ENCODE results near the gene CRYBG2.
"Not testable (repeated sequence)": the region's sequence is repeated elsewhere in the genome, so short reads cannot be mapped to it uniquely, and the experiment has no call there.

CRYBG2 gene

GRCh38 chr1:26295194-26296138 lies 58.5 kb downstream of the CRYBG2 start:
- TF ChIP-seq CTCF (IDR thresholded peaks at IDR 0.05; ENCODE audit: low read depth, low read length, missing control alignments), result no peak
- no peak overlapping the region for H3K4me3 ChIP-seq (ENCODE audit: low read depth, low read length)
- in situ Hi-C loops (cut with HindIII; ENCODE audit: low sequenced_read_pairs), result no loop called here
- DNase-seq (ENCODE audit: low read depth), result no peak

- no peak for DNase-seq (ENCODE audit: low read depth)
- TF ChIP-seq CTCF (IDR thresholded peaks at IDR 0.05; ENCODE audit: low read depth, low read length, missing control alignments), result no peak
- in situ Hi-C loops (cut with HindIII; ENCODE audit: low sequenced_read_pairs), result no loop called here
- no peak overlapping the region for H3K4me3 ChIP-seq (ENCODE audit: low read depth, low read length)
These were observed 59.9 kb downstream of the CRYBG2 start for GRCh38 chr1:26293911-26294463.

GRCh38 chr1:26292735-26293134 lies 61.2 kb downstream of the CRYBG2 start:
- in situ Hi-C loops (cut with HindIII; ENCODE audit: low sequenced_read_pairs); H3K4me3 ChIP-seq (ENCODE audit: low read depth, low read length); DNase-seq (ENCODE audit: low read depth): not testable (repeated sequence)

- TF ChIP-seq CTCF (IDR thresholded peaks at IDR 0.05; ENCODE audit: low read depth, low read length, missing control alignments), result no peak
- H3K4me3 ChIP-seq (ENCODE audit: low read depth, low read length), result no peak overlapping the region
- in situ Hi-C loops (cut with HindIII; ENCODE audit: low sequenced_read_pairs), result no loop called here
- DNase-seq (ENCODE audit: low read depth), result no peak
These were observed 62.0 kb downstream of the CRYBG2 start for GRCh38 chr1:26291939-26292338.

- TF ChIP-seq CTCF (IDR thresholded peaks at IDR 0.05; ENCODE audit: low read depth, low read length, missing control alignments), result no peak
- H3K4me3 ChIP-seq (ENCODE audit: low read depth, low read length), result no peak overlapping the region
- no peak for DNase-seq (ENCODE audit: low read depth)
- in situ Hi-C loops (cut with HindIII; ENCODE audit: low sequenced_read_pairs), result no loop called here
These were observed 62.5 kb downstream of the CRYBG2 start for GRCh38 chr1:26291433-26291832.

- no peak overlapping the region for H3K4me3 ChIP-seq (ENCODE audit: low read depth, low read length)
- in situ Hi-C loops (cut with HindIII; ENCODE audit: low sequenced_read_pairs), result no loop called here
- no peak for DNase-seq (ENCODE audit: low read depth)
- TF ChIP-seq CTCF (IDR thresholded peaks at IDR 0.05; ENCODE audit: low read depth, low read length, missing control alignments), result no peak
These were observed 63.1 kb downstream of the CRYBG2 start for GRCh38 chr1:26290882-26291261.

All from astrocyte of the cerebellum (primary cell).